ENCODE results near the gene NAP1L5.

- TF ChIP-seq CTCF (IDR thresholded peaks at IDR 0.05) (no peak), POLR2A (IDR thresholded peaks at IDR 0.05) (no peak)
These were observed 26.8 kb upstream of the NAP1L5 start for GRCh38 chr4:88724406-88724805.
